Stimulated activated CD8-positive, alpha-beta memory T cell treated with anti-CD3 and anti-CD28 coated beads, Interleukin-4, amount 100 ng/mL, for 1 hour (primary cell): Measurements from ENCODE around the gene DGKG.

Experiments used
- DNase-seq, 2 donors: peaks; one replicate each; pipeline ENCODE4 v3.0.0-alpha.2; 2020; ENCODE audit warnings: low read depth in 2 of 2, low spot score in 1 of 2

DGKG gene

GRCh38 chr3:186361762-186362536 is at the start of gene DGKG:
TSS of gene DGKG (minus strand) at chr3:186362234. CDS start at chr3:186320459, 41,775 bp downstream.
- no peak for DNase-seq

DNA sequence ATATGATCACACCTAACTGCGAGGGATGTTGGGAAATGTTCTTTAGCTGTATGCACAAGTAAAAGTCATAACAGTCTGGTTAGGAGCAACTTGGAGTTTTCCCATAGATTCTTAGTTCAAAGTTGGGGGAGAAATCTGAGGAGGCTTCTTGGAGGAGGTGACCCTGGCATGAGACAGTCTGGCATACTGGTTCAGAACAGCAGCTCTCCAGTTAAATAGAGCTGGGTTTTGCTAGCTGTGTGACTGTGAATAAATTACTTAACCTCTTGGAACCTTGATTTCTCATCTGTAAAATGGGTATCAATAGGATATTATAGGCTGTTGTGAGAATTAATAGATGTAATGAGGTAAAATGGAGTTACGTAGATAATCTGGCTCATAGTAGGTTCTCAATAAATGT is 49.1 kb upstream of the DGKG start:
- no peak for DNase-seq

DNA sequence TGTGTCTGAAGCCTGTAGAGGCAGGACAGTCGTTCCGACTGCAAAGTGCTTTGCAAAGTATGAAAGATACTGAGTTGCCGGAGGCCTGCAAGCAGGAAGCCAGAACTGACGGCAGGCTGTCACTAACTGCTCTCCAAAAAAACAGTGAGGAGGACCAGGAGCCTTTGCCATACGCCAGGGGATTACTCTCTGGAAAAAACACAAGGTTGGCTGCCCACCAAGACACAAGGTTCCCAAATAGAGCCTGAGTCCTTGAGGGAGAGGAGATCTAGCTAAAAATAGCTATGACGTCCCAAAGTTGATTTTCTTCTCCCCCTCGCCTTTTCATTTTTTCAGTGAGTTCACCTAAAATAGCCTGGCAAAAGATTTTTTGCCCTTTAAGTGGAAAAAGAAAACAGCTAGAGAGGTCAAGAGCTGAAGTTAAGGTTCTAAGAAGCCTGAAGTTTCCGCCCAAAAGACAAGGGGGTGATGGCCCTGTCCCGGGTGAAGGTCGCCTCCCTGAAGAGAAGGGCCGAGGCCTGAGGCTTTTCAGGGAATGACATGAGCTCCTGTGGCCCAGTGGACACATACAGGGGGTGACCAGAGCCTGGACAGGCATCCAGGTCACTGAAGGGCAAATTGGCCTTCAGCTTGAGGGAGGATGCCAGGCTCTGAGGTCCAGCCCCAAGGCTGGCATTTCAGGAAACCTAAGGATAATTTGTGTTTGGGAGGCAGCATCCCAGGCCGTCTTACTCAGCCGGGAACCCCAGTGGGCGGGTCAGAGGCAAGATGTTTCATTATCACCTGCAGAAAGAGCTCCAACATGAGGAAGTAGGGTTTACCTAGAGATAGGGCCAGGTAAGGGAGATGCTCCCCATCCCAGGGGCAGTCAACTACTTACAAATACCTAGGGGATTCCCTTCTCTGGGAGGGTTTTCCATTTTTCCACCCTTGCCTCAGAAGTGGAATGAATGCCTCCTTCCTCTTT is 44.9 kb upstream of the DGKG start:
- DNase-seq = no peak

DNA sequence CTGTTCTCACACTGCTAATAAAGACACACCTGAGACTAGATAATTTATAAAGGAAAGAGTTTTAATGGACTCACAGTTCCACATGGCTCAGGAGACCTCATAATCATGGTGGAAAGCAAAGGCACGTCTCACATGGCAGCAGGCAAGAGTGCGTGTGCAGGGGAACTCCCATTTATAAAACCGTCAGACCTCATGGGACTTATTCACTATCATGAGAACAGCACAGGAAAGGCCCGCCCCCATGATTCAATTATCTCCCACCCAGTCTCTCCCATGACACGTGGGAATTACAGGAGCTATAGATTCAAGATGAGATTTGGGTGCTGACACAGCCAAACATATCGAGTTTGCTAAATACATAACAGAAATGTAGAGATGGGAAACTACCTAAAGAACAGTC is 39.5 kb upstream of the DGKG start:
- DNase-seq = no peak

- DNase-seq = no peak
These were observed 38.6 kb upstream of the DGKG start for GRCh38 chr3:186400662-186401061.

GRCh38 chr3:186400026-186400425 is 38.0 kb upstream of the DGKG start:
- no peak for DNase-seq

DNA sequence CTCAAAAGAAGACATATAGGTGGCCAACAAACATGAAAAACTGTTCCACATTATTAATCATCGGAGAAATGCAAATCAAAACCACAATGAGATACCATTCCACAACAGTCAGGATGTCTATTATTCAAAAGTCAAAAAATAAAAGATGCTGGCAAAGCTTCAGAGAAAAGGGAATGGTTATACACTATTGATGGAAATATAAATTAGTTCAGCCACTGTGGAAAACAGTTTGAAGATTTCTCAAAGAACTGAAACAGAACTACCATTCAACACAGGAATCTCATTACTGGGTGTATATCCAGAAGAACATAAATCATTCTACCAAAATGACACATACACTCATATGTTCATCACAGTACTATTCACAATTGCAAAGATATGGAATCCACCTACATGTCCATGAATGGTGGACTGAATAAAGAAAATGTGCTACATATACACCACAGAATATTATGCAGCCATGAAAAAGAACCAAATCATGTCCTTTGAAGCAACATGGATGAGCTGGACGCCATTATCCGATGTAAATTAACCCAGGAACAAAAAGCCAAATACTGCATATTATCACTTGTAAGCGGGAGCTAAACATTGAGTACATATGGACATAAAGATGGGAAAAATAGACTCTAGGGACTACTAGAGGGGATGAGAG is 32.7 kb upstream of the DGKG start:
- DNase-seq = no peak

DNA sequence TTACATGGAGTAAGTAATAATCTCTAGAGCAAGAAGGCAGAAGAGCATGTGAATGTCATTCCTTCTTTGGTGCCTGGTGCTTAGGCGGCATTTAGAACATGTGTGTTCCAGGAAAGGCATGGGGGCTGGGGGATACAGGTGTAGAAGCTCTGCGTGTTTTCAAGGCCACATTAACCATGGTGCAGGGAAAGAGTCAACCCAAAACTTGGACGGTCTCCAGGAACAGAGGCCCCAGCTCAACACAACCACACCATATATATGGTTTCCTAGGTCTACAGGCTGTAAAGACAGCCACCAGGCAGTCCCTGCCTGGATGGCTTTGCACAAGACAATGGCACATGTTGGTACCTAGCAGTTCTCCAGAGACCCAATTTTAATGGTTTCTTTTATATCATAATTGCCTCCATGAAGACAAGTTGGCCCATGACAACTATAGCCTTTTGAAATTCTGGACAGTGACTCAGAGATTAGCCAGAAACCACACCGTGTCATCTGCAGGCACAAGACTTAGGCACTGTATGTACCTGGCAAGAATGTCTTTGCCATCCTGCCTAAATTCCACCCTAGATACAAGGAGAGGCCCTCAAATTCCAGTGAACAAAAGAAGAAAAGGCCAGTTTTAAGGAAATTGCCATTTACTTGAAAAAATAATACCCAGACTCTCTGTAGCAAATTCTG is 25.0 kb upstream of the DGKG start:
- DNase-seq = no peak

DNA sequence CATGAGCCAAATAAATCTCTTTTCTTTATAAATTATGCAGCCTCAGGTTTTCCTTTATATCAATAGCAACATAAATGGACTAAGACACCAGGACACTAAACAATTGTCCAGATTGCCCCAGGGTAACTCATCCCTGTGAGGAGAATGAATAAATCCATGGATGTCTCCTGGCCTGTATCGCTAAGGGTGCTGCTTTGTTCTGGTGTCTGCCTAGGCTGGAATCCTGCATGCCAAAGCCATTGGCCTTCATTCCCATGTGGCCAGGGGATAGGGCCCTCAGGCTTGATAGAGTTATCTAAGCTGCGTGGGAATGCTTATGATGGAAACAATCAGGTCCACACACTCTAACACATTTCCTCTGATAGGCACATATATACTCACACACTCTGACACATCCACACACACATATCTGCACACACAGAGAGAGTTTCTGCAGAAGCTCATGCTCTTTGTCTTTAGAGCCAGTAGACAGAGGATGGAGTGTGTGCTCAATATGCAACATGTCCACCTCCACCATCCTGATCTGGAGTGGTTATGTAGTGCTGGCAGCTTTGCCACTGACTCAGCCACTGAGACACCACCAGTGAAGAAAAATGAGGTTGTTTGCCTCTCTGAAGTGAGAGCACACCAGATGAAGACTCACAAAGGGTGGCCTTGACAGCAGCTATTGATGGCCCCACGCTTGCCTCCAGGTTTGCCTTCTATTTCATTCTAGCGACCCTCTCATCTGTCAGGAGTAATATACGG is 24.0 kb upstream of the DGKG start:
- DNase-seq = no peak

DNA sequence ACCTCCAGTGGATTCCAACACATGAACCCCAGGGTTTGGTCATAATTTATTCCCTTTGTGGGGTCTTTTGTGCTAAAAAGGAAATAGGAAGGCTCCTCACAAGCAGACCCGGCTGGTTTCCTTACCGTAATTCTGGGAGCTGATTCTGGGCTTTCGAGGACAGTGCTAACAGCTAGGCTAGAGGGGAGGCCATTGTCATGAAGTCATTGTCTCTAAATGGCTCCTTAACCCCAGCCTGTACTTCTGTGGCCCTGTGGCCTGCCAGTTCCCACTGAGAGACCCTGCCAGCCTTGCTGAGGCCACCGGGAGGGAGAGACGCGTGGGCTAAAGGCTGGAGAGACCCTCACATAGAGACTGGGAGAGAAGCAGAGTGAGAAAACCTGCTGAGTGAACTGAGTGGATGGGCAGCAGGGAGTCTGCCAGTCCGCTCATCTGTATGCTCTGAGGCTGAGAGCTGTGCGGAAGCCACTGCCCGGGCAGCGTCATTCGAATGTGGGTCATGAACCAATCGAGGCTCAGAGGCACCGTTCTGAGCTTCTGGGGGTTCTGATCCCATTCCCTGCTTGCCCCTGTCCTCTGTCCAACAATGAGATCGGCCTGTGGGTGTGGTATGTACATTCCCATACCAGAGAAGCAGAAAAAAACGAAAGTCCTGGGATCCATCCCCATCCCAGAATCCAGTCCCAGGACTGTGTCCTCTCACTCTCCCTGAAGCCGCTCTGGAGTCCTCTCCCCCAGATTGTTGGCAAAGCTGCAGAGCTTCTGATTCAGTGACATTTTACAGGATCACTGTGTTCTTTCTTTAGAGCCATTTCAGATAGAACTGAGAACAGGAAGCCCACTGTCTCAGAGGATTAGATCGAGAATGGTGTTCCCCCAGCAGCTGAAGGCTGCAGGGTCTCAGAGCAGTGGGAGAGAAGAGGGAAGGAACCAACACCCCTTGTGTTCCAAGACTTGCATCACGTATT is 21.3 kb upstream of the DGKG start:
- DNase-seq = no peak

- no peak for DNase-seq
These were observed 20.3 kb upstream of the DGKG start for GRCh38 chr3:186382217-186382885.

DNA sequence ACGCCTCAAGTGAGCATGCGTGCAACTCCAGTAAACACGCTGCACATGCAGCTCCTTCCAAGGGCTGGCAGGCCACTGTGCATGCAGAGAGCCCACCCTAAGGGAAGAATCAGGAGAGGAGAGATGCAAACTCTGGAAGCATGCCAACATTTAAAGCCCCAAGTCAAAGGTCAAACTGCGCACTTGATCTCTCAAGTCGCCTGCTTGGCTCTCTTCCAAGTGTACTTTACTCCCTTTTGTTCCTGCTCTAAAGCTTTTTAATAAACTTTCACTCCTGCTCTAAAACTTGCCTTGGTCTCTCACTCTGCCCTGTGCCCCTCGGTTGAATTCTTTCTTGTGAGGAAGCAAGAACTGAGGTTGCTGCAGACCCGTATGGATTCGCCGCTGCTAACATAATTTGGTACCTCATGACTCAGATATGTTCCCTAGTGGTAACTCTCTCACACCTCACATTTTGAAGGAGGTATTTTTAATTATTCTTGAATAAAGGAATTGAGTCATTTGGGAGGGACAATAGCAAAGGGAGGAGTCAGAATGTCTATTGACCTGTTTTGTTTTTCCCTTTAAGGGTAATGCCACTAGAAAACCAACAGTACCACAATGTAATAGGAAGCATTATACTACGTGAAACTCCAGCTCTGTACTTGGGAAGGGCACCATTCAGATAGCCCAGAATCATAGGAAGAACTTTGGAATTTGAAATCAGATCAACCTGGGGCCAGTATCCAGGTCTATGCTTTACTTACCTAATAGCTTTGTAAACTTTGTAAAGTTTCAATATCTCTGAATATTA is 19.6 kb upstream of the DGKG start:
- no peak for DNase-seq

DNA sequence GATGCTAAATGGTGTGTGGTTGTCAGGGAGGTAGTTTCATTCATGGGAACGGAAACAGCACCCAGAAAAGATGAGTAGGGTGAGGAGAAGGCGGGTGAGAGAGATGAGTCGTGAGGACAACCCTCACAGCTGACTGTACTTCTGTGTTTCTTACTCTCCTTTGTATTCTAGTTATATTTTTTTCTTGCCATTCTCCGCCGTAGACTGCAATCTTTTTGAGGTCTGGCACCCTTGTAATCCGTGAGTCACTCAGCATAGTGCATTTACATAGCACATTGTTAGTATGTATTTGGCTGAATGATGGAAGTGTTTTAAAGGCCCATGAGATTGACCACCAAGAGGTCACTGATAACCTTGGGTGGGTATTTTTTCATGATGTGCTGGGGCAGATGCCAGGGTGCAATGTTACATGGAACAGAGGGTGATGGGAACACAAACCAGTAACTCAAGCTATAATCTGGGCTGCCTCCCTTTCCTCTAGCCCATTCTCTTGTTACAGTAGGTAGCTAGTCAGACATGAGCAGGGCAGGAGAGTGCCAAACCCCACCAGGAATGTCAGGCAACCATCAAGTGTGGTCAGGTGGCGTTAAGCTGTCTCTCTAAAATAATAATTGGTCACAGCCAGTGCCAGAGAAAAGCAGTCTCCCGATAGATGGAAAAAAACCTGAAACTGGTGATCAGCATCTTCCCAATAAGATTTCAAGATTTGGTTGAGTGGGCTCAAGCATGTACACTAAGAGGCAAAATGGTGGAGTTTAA is 18.8 kb upstream of the DGKG start:
- DNase-seq = no peak

DNA sequence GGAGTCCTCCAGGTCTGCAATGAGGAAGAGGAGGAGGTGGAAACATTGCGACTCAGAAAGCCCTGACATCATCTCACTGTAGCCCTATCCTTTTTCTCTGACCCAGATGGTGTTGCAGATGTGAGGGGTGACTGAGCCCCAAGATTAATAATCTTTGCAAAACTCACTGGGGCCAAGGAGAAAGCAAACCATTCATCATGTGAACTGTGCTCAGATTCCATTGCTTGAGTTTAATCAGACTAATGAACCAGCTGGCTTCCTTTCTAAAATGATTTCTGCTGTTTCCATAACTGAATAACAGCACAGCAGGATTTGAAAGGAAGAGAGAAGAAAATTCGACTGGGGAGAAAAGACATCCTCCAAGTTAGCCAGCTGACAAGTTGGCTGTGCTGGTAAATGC is 13.4 kb upstream of the DGKG start:
- no peak for DNase-seq

DNA sequence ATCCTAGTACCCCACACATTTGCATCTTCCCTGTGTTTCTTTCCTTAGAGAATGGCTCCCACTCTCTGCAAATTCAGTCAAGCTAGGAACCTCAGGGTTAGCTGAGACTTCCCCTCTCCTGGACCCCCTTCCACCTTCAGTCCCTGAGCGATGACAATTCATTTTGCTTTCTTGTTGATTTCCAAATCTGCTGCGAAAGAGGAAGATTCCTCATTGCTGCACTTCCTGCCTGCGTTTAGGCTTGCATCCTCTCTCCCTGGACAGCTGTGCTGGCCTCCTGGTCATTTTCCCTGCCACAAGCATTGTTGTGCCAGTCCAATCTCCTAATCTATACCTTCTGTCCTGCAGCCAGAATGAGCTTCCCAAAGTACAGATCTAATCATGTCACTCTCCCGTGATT is 12.3 kb upstream of the DGKG start:
- DNase-seq = no peak

- DNase-seq = no peak
These were observed 7.2 kb upstream of the DGKG start for GRCh38 chr3:186369217-186369616.

- no peak for DNase-seq
These were observed 6.7 kb upstream of the DGKG start for GRCh38 chr3:186368717-186369116.
